ENCODE results near the gene KCTD16. TPM values are rescaled to one million over a fixed set of nuclear protein-coding genes. Genes with fewer than 3 reads are reported as not detected.

Gene KCTD16
- total and polyA plus RNA-seq, 8 donors: 0.18 to 0.73 (median 0.35) TPM

DNA sequence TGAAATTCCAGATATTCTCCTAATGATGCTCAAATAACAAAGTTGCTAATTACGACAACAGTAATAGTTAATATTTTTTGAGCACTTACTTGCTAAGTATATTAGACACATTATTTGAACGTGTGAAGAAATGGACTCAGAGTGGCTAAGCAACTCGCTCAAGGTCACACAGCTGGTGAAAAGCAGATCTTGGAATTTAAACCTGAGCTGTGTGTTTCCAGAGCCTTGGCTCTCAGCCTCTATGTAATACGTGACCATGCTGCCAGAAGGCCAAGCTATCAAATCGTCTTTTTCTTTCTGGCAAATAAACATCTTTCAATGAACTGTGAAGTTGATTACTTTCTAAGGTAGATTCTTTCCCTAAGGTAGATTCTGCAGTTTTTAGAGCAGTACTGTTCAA lies 61.6 kb downstream of the KCTD16 start:
- TF ChIP-seq, protein P1, sequence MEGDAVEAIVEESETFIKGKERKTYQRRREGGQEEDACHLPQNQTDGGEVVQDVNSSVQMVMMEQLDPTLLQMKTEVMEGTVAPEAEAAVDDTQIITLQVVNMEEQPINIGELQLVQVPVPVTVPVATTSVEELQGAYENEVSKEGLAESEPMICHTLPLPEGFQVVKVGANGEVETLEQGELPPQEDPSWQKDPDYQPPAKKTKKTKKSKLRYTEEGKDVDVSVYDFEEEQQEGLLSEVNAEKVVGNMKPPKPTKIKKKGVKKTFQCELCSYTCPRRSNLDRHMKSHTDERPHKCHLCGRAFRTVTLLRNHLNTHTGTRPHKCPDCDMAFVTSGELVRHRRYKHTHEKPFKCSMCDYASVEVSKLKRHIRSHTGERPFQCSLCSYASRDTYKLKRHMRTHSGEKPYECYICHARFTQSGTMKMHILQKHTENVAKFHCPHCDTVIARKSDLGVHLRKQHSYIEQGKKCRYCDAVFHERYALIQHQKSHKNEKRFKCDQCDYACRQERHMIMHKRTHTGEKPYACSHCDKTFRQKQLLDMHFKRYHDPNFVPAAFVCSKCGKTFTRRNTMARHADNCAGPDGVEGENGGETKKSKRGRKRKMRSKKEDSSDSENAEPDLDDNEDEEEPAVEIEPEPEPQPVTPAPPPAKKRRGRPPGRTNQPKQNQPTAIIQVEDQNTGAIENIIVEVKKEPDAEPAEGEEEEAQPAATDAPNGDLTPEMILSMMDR (IDR thresholded peaks at IDR 0.05): no peak
- no peaks in the 10 kb centered on the region for H3K27me3 ChIP-seq
- no peak for DNase-seq
- intact Hi-C loops (cut with DNase I): no loop called here
- H3K4me1 ChIP-seq: no peaks in the 10 kb centered on the region
- H3K27ac ChIP-seq: no peak overlapping the region
- H3K4me3 ChIP-seq: no peak overlapping the region
- no peaks in the 10 kb centered on the region for H3K9me3 ChIP-seq
- H3K36me3 ChIP-seq: no peaks in the 10 kb centered on the region
- no peak for ATAC-seq

DNA sequence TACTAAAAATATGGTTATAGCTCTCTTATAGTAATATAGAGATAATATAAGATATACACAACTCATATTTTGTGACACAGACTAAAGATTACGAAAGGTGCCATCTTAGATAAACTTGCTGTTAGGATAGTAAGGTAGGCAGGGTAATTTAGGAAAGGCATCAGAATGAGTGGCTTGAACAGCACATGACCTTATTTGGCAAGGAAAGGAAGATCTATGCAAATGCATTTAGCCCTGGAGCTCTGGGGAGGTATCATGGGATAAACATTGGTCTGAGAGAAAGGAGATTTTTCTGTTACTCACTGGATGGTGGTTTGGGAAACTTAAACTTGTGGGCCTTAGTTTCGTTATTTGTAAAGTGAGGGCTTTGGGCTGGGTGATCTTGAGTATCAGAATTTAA lies 65.8 kb downstream of the KCTD16 start:
- no peaks in the 10 kb centered on the region for H3K4me1 ChIP-seq
- no peaks in the 10 kb centered on the region for H3K9me3 ChIP-seq
- no peak overlapping the region for H3K27ac ChIP-seq
- TF ChIP-seq, protein P1 (IDR thresholded peaks at IDR 0.05): no peak
- ATAC-seq (no peak), DNase-seq (no peak)
- intact Hi-C loops (cut with DNase I): no loop called here
- no peaks in the 10 kb centered on the region for H3K27me3 ChIP-seq
- no peaks in the 10 kb centered on the region for H3K36me3 ChIP-seq
- no peak overlapping the region for H3K4me3 ChIP-seq

DNA sequence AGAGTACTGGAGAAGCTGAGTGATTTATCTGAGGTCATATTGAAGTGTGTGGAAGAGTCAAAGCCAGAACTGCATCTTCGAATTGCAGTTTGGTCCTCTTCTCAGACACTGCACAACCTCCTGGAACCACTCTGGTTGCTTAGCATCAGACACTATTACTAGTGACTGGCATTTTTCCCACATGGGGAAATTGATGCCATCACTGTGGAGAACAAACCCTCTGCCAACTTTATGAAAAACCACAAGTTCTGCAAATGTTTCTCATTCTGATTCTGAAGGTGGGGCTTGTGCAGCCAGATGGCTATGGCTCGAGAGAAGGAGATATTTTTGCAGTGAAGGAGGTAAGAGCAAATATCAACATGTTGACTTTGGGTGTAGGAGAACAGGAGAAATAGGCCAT lies 67.2 kb downstream of the KCTD16 start:
- Histone ChIP-seq H3K36me3 (no peaks in the 10 kb centered on the region), H3K9me3 (no peaks in the 10 kb centered on the region), H3K27ac (no peak overlapping the region), H3K27me3 (no peaks in the 10 kb centered on the region), H3K4me1 (no peaks in the 10 kb centered on the region), H3K4me3 (no peak overlapping the region)
- TF ChIP-seq, protein P1 (IDR thresholded peaks at IDR 0.05): no peak
- ATAC-seq (no peak), DNase-seq (no peak)
- intact Hi-C loops (cut with DNase I): no loop called here

DNA sequence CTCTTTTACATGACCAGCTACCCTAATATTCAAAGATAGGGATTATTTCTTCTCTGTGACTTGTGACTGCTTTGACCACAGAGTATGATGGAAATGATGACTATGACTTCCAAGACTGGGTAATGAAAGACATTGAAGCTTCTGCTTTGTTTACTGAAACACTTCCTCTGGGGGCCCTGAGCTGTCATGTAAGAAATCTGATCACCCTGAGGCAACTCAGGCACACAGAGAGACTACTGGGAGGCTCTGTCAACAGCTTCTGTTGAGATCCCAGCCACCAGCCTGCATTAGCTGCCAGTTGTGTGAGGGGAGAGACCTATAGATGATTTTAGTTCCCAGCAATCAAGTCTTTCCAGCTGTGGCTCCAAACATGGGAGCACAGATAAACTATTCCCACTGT lies 76.5 kb downstream of the KCTD16 start:
- Histone ChIP-seq H3K36me3 (no peaks in the 10 kb centered on the region), H3K4me1 (no peaks in the 10 kb centered on the region), H3K4me3 (no peak overlapping the region), H3K27ac (no peak overlapping the region), H3K27me3 (no peaks in the 10 kb centered on the region), H3K9me3 (no peaks in the 10 kb centered on the region)
- intact Hi-C loops (cut with DNase I): no loop called here
- ATAC-seq (no peak), DNase-seq (no peak)
- TF ChIP-seq, protein P1 (IDR thresholded peaks at IDR 0.05): no peak

DNA sequence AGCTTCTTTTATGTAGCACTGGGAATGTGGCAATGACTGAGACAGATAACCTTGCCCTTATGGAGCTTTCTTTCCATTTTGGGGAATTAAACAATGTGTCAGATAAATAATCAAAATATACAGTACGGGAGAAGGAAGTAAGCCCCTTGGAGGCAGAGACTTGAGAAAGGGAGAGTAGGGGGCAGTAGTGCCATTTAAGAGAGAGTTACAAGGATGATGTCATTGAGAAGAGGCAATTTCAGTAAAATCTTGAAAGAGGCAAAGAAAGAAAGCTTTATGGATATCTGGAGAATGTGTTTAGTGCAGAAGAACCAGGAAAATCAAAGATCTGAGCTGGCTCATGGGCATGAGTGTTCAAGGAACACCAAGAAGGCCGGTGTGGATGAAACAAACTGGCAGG lies 77.3 kb downstream of the KCTD16 start:
- no peaks in the 10 kb centered on the region for H3K27me3 ChIP-seq
- no peak for DNase-seq
- no peak for ATAC-seq
- H3K9me3 ChIP-seq: no peaks in the 10 kb centered on the region
- no peaks in the 10 kb centered on the region for H3K36me3 ChIP-seq
- TF ChIP-seq, protein P1 (IDR thresholded peaks at IDR 0.05): no peak
- no peaks in the 10 kb centered on the region for H3K4me1 ChIP-seq
- H3K4me3 ChIP-seq: no peak overlapping the region
- intact Hi-C loops (cut with DNase I): no loop called here
- H3K27ac ChIP-seq: no peak overlapping the region
